ENCODE data around the gene NOTCH2NLA.
"Not testable (repeated sequence)": the region's sequence is repeated elsewhere in the genome, so short reads cannot be mapped to it uniquely, and the experiment has no call there.

NOTCH2NLA gene

GRCh38 chr1:146257992-146258552 is 29.3 kb upstream of the NOTCH2NLA start:
- not testable (repeated sequence) for H2AFZ ChIP-seq; H3K27ac ChIP-seq; H3K79me2 ChIP-seq; H3K36me3 ChIP-seq (ENCODE audit: control insufficient read depth, insufficient read depth, low read length); H3K4me1 ChIP-seq; H3K4me2 ChIP-seq (ENCODE audit: low read length); H3K9me3 ChIP-seq (ENCODE audit: control insufficient read depth, low read length); H3K4me3 ChIP-seq (ENCODE audit: low read depth, low read length); H3K9ac ChIP-seq; H3K27me3 ChIP-seq (ENCODE audit: control insufficient read depth, insufficient read depth, low read length)

GRCh38 chr1:146254569-146255197 is 25.9 kb upstream of the NOTCH2NLA start:
- not testable (repeated sequence) for H3K27me3 ChIP-seq (ENCODE audit: control insufficient read depth, insufficient read depth, low read length); H3K4me1 ChIP-seq; H3K36me3 ChIP-seq (ENCODE audit: control insufficient read depth, insufficient read depth, low read length); H3K9ac ChIP-seq; H3K4me3 ChIP-seq (ENCODE audit: low read depth, low read length); H3K4me2 ChIP-seq (ENCODE audit: low read length); H3K9me3 ChIP-seq (ENCODE audit: control insufficient read depth, low read length); H2AFZ ChIP-seq; H3K27ac ChIP-seq; H3K79me2 ChIP-seq

- H3K79me2 ChIP-seq; H3K4me2 ChIP-seq (ENCODE audit: low read length); H2AFZ ChIP-seq; H3K27me3 ChIP-seq (ENCODE audit: control insufficient read depth, insufficient read depth, low read length); H3K36me3 ChIP-seq (ENCODE audit: control insufficient read depth, insufficient read depth, low read length); H3K9ac ChIP-seq; H3K27ac ChIP-seq; H3K4me3 ChIP-seq (ENCODE audit: low read depth, low read length); H3K9me3 ChIP-seq (ENCODE audit: control insufficient read depth, low read length); H3K4me1 ChIP-seq: not testable (repeated sequence)
These were observed 24.5 kb upstream of the NOTCH2NLA start for GRCh38 chr1:146253249-146253855.

- H2AFZ ChIP-seq; H3K9me3 ChIP-seq (ENCODE audit: control insufficient read depth, low read length); H3K36me3 ChIP-seq (ENCODE audit: control insufficient read depth, insufficient read depth, low read length); H3K9ac ChIP-seq; H3K4me3 ChIP-seq (ENCODE audit: low read depth, low read length); H3K79me2 ChIP-seq; H3K4me1 ChIP-seq; H3K4me2 ChIP-seq (ENCODE audit: low read length); H3K27me3 ChIP-seq (ENCODE audit: control insufficient read depth, insufficient read depth, low read length); H3K27ac ChIP-seq: not testable (repeated sequence)
These were observed 22.7 kb upstream of the NOTCH2NLA start for GRCh38 chr1:146251523-146251922.

GRCh38 chr1:146248643-146249042 is 19.8 kb upstream of the NOTCH2NLA start:
- H3K9me3 ChIP-seq (ENCODE audit: control insufficient read depth, low read length); H3K27ac ChIP-seq; H3K4me2 ChIP-seq (ENCODE audit: low read length); H3K4me1 ChIP-seq; H3K4me3 ChIP-seq (ENCODE audit: low read depth, low read length); H2AFZ ChIP-seq; H3K27me3 ChIP-seq (ENCODE audit: control insufficient read depth, insufficient read depth, low read length); H3K36me3 ChIP-seq (ENCODE audit: control insufficient read depth, insufficient read depth, low read length); H3K79me2 ChIP-seq; H3K9ac ChIP-seq: not testable (repeated sequence)

GRCh38 chr1:146236626-146237025 is 7.8 kb upstream of the NOTCH2NLA start:
- not testable (repeated sequence) for H3K4me1 ChIP-seq; H3K4me3 ChIP-seq (ENCODE audit: low read depth, low read length); H3K9me3 ChIP-seq (ENCODE audit: control insufficient read depth, low read length); H2AFZ ChIP-seq; H3K9ac ChIP-seq; H3K79me2 ChIP-seq; H3K4me2 ChIP-seq (ENCODE audit: low read length); H3K27me3 ChIP-seq (ENCODE audit: control insufficient read depth, insufficient read depth, low read length); H3K36me3 ChIP-seq (ENCODE audit: control insufficient read depth, insufficient read depth, low read length); H3K27ac ChIP-seq

GRCh38 chr1:146236026-146236601 is 7.3 kb upstream of the NOTCH2NLA start:
- not testable (repeated sequence) for H3K4me1 ChIP-seq; H2AFZ ChIP-seq; H3K27me3 ChIP-seq (ENCODE audit: control insufficient read depth, insufficient read depth, low read length); H3K4me2 ChIP-seq (ENCODE audit: low read length); H3K36me3 ChIP-seq (ENCODE audit: control insufficient read depth, insufficient read depth, low read length); H3K9me3 ChIP-seq (ENCODE audit: control insufficient read depth, low read length); H3K27ac ChIP-seq; H3K9ac ChIP-seq; H3K4me3 ChIP-seq (ENCODE audit: low read depth, low read length); H3K79me2 ChIP-seq

- peak overlapping the region; percentile 53 for H3K4me2 ChIP-seq (ENCODE audit: low read length)
These were observed 608 bp downstream of the NOTCH2NLA start for GRCh38 chr1:146228144-146228682.

GRCh38 chr1:146174531-146174930 is 54.3 kb downstream of the NOTCH2NLA start:
- H3K27ac ChIP-seq; H3K27me3 ChIP-seq (ENCODE audit: control insufficient read depth, insufficient read depth, low read length); H3K36me3 ChIP-seq (ENCODE audit: control insufficient read depth, insufficient read depth, low read length); H3K4me3 ChIP-seq (ENCODE audit: low read depth, low read length); H3K9ac ChIP-seq; H2AFZ ChIP-seq; H3K4me2 ChIP-seq (ENCODE audit: low read length); H3K79me2 ChIP-seq; H3K4me1 ChIP-seq; H3K9me3 ChIP-seq (ENCODE audit: control insufficient read depth, low read length): not testable (repeated sequence)

More at GRCh38 chr1:146228144-146228682, 608 bp downstream of the NOTCH2NLA start:
- H3K9ac ChIP-seq; H3K9me3 ChIP-seq (ENCODE audit: control insufficient read depth, low read length); H3K27ac ChIP-seq; H2AFZ ChIP-seq; H3K79me2 ChIP-seq; H3K27me3 ChIP-seq (ENCODE audit: control insufficient read depth, insufficient read depth, low read length); H3K4me1 ChIP-seq; H3K36me3 ChIP-seq (ENCODE audit: control insufficient read depth, insufficient read depth, low read length): not testable (repeated sequence)
- H3K4me3 ChIP-seq (ENCODE audit: low read depth, low read length), result peak overlapping the region; percentile 46

GRCh38 chr1:146167740-146168139 is 61.1 kb downstream of the NOTCH2NLA start:
- not testable (repeated sequence) for H3K36me3 ChIP-seq (ENCODE audit: control insufficient read depth, insufficient read depth, low read length); H3K4me1 ChIP-seq

GRCh38 chr1:146167273-146167672 is 61.5 kb downstream of the NOTCH2NLA start:
- not testable (repeated sequence) for H3K9me3 ChIP-seq (ENCODE audit: control insufficient read depth, low read length); H3K9ac ChIP-seq; H3K36me3 ChIP-seq (ENCODE audit: control insufficient read depth, insufficient read depth, low read length); H3K4me3 ChIP-seq (ENCODE audit: low read depth, low read length); H3K27ac ChIP-seq; H3K4me1 ChIP-seq; H2AFZ ChIP-seq; H3K27me3 ChIP-seq (ENCODE audit: control insufficient read depth, insufficient read depth, low read length); H3K4me2 ChIP-seq (ENCODE audit: low read length); H3K79me2 ChIP-seq

More at GRCh38 chr1:146167740-146168139, 61.1 kb downstream of the NOTCH2NLA start:
- not testable (repeated sequence) for H3K27ac ChIP-seq; H3K4me2 ChIP-seq (ENCODE audit: low read length); H3K4me3 ChIP-seq (ENCODE audit: low read depth, low read length); H2AFZ ChIP-seq; H3K27me3 ChIP-seq (ENCODE audit: control insufficient read depth, insufficient read depth, low read length); H3K9ac ChIP-seq; H3K9me3 ChIP-seq (ENCODE audit: control insufficient read depth, low read length); H3K79me2 ChIP-seq
